CD8-positive, alpha-beta memory T cell (primary cell): ENCODE data around the gene LIPA. TPM values are rescaled to one million over a fixed set of nuclear protein-coding genes. Genes with fewer than 3 reads are reported as not detected.
A peak's percentile ranks its signal among the peaks of the same experiment; 100 is the strongest.

Experiments
- CTCF ChIA-PET: fragments of 350-600 bp; sonication (Branson Sonifier 250); formaldehyde crosslinking; loops from one replicate; lab custom pipeline; 2021; ENCODE audit warnings: antibody characterized with exemption; lab: Charles Lee
- POLR2A ChIA-PET: fragments of 350-600 bp; sonication (Branson Sonifier 250); formaldehyde crosslinking; loops from one replicate; lab custom pipeline; 2021; ENCODE audit warnings: antibody characterized with exemption; lab: Charles Lee
- DNase-seq, 5 donors: peaks; one replicate each; pipeline versions ENCODE4 v3.0.0 to v3.0.0-alpha.2; 2020 to 2022; ENCODE audit warnings: mixed read lengths in 1 of 5
- H3K27ac ChIP-seq: one replicate; pipeline ENCODE4 v1.7.0; 2013; ENCODE audit warnings: low read depth, mild to moderate bottlenecking, low read length, moderate library complexity
- H3K27me3 ChIP-seq: 2 replicates; pipeline ENCODE4 v1.7.0; 2013; ENCODE audit warnings: low read length, mild to moderate bottlenecking; ENCODE audit not compliant: insufficient read depth, poor library complexity, severe bottlenecking
- H3K36me3 ChIP-seq: 2 replicates; pipeline ENCODE4 v1.7.0; 2013; ENCODE audit warnings: mild to moderate bottlenecking, low read length, moderate library complexity; ENCODE audit not compliant: insufficient read depth
- H3K4me1 ChIP-seq: 2 replicates; pipeline ENCODE4 v1.7.0; 2013; ENCODE audit warnings: mild to moderate bottlenecking, low read length, moderate library complexity; ENCODE audit not compliant: insufficient read depth
- H3K4me3 ChIP-seq: 2 replicates; pipeline ENCODE4 v1.7.0; 2013; ENCODE audit warnings: mild to moderate bottlenecking, low read length
- H3K9me3 ChIP-seq: 2 replicates; pipeline ENCODE4 v1.7.0; 2013; ENCODE audit warnings: mild to moderate bottlenecking, low read length
- H3K27ac Mint-ChIP-seq, 8 donors: one replicate each; pipeline ENCODE4 v1.8.0; 2020 to 2021; ENCODE audit warnings: mixed read lengths in 8 of 8, mild to moderate bottlenecking in 6 of 8, inconsistent platforms in 3 of 8, moderate library complexity in 3 of 8
- H3K27me3 Mint-ChIP-seq, 2 donors: one replicate each; pipeline ENCODE4 v1.8.0; 2020 to 2021; ENCODE audit warnings: mixed read lengths in 2 of 2, mild to moderate bottlenecking in 1 of 2, moderate library complexity in 1 of 2
- H3K36me3 Mint-ChIP-seq, 3 donors: one replicate each; pipeline ENCODE4 v1.8.0; 2020 to 2021; ENCODE audit warnings: mixed read lengths in 3 of 3, inconsistent platforms in 1 of 3, mild to moderate bottlenecking in 1 of 3
- H3K4me1 Mint-ChIP-seq, 3 donors: one replicate each; pipeline ENCODE4 v1.8.0; 2020 to 2021; ENCODE audit warnings: mixed read lengths in 3 of 3, inconsistent platforms in 1 of 3, mild to moderate bottlenecking in 1 of 3
- H3K4me3 Mint-ChIP-seq, 7 donors: one replicate each; pipeline ENCODE4 v1.8.0; 2020 to 2021; ENCODE audit warnings: mixed read lengths in 7 of 7, mild to moderate bottlenecking in 6 of 7, moderate library complexity in 4 of 7, inconsistent platforms in 2 of 7
- H3K9me3 Mint-ChIP-seq, 5 donors: one replicate each; pipeline ENCODE4 v1.8.0; 2020 to 2022; ENCODE audit warnings: mixed read lengths in 5 of 5, mild to moderate bottlenecking in 3 of 5, moderate library complexity in 2 of 5, inconsistent platforms in 1 of 5
- polyA plus RNA-seq: library from polyadenylated mRNA; unstranded; fragments of 300-500 nt; fragmentation: Illumina TruSeq; gene quantifications from one replicate; pipeline ENCODE4 v1.2.3, GENCODE V29; 2021
- total RNA-seq, 2 experiments: library from RNA; stranded (reverse); gene quantifications; one replicate each; pipeline ENCODE4 v1.2.3, GENCODE V29; 2021

LIPA gene
- total RNA-seq (10 to 100 TPM; 22.9 to 23.9 TPM), polyA plus RNA-seq (98.0 TPM)

DNA sequence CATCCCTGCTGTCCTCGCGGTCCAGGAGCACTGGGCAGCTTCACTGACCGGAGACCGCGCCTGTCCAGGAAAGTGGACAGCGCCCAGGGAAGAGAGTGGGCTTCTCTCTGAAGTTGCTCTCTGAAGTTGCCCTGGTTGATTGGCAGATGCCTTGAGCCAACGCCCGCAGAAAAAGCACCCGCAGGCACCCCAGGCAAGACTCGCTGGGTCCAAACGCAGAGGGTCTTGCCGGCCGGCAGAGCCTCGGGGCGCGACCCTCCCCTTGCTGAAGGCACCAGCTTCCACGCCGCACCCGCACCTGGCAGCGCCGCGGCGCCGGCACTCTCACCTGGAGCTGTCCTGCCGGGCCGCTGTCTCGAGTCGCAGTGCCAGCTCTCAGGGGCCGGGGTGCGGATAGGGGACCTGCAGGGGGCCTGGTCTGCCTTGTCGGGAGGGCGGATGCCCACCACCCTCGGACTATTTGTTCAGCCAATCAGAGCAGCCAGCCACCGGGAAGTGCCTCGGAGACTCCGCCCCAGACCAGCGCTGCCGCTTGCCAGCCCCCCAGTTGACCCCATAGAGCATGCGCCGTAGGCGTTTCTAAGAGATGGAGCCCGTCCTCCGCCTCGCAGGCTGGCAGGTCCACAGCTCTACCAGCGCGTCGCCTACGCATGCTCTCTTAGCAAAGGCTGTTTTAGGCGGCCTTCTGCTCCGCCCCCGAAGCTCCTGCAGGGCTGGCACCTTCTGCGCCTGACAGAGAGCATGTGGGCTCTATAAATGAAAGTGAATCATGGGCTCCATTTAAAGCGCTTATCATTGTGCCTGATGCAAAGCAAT lies at the start of gene LIPA:
LIPA (minus strand) TSS at position 367 of the 816 bp plus-strand sequence. CDS start 4,127 bp downstream, outside the sequence.
- POLR2A ChIA-PET, result interaction anchor here (0.6 to 1.7 kb wide), 6 partner anchors 81 to 450 kb away, joined by 3 to 7 read pairs (median 4); partner anchors contain the start of genes IFIT1, IFIT5 and KIF20B
- Mint-ChIP-seq H3K9me3 (peaks cover 0 to 5% (median 0%) of the 10 kb centered on the region in 5 donors), H3K36me3 (peaks cover 2 to 5% (median 2%) of the 10 kb centered on the region in 3 donors), H3K4me3 (peak within 1 kb of the TSS; percentile 88 to 94 (median 91)), H3K27me3 (peaks cover 0 to 6% of the 10 kb centered on the region in 2 donors), H3K4me1 (peaks cover 24 to 27% (median 26%) of the 10 kb centered on the region in 3 donors), H3K27ac (peak within 1 kb of the TSS; percentile 39 to 90 (median 84))
- Histone ChIP-seq H3K36me3 (no peaks in the 10 kb centered on the region), H3K4me3 (peak within 1 kb of the TSS; percentile 83), H3K27ac (peak within 1 kb of the TSS; percentile 66), H3K4me1 (peaks cover 16% of the 10 kb centered on the region), H3K27me3 (no peaks in the 10 kb centered on the region), H3K9me3 (no peaks in the 10 kb centered on the region)
- CTCF ChIA-PET, result interaction anchor here (0.8 to 2.0 kb wide), 12 partner anchors 21 to 317 kb away, joined by 3 to 9 read pairs (median 4); partner anchors contain the start of genes CH25H, IFIT2 and IFIT5
- DNase-seq, result peak; percentile 94 to 98 (median 96)

DNA sequence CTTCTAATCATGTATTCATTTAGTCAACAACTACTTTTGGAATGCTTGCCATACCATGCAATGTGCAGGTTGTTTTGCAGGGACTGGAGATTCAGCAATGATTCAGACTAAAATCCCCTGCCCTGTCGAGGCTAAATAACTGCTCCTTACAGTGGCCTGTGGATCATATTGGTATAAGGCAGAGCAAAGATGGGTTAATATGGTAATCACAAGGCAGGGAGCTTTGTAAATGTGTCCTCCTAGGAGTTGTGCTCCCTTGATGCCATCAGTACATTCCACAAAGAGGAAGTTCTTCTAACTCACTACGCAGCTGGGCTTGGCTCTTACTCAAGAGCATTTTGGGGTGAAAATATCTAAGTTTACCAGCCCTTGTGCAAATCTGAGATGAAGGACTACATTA lies 49.7 kb upstream of the LIPA start:
- H3K36me3 Mint-ChIP-seq, result peaks cover 11 to 41% (median 31%) of the 10 kb centered on the region in 3 donors
- H3K27ac Mint-ChIP-seq, result peak overlapping the region; percentile 92 to 99 (median 98)
- H3K4me1 Mint-ChIP-seq, result peaks cover 36 to 54% (median 46%) of the 10 kb centered on the region in 3 donors
- peak in 1 of 5 donors; percentile 8 for DNase-seq
- no peaks in the 10 kb centered on the region for H3K27me3 Mint-ChIP-seq
- Histone ChIP-seq H3K27ac (peak overlapping the region; percentile 72), H3K27me3 (no peaks in the 10 kb centered on the region), H3K36me3 (peaks cover 7% of the 10 kb centered on the region), H3K9me3 (no peaks in the 10 kb centered on the region), H3K4me1 (peaks cover 28% of the 10 kb centered on the region), H3K4me3 (peak overlapping the region; percentile 87)
- ChIA-PET POLR2A (interaction anchor here (0.6 to 1.8 kb wide), 4 partner anchors 31 to 343 kb away, joined by 3 to 9 read pairs (median 6); partner anchors contain the start of genes IFIT1 and IFIT5), CTCF (interaction anchor here (1.0 to 1.5 kb wide), 7 partner anchors 12 to 117 kb away, joined by 3 to 6 read pairs (median 4); partner anchors contain the start of genes IFIT5 and LIPA)
- H3K9me3 Mint-ChIP-seq, result peaks cover 1 to 12% (median 9%) of the 10 kb centered on the region in 5 donors
- H3K4me3 Mint-ChIP-seq, result peak overlapping the region; percentile 90 to 97 (median 95)

DNA sequence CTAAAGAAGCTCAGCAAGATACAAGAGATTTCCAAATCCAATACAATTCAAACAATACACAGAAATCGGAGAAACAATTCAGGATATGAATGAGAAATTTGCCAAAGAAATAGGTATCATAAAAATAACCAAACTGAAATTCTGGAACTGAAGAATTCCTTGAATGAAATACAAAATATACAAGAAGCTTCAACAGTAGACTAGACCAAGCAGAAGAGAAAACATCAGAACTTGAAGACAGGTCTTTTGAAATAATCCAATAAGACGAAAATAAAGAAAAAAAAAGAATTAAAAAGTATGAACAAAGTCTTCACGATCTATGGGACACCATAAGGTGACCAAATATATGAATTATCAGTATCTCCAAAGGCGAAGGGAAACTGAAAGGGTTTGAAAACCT lies 47.5 kb upstream of the LIPA start:
- H3K9me3 Mint-ChIP-seq, result peaks cover 0 to 12% (median 8%) of the 10 kb centered on the region in 5 donors
- H3K27ac ChIP-seq, result no peak overlapping the region
- ChIA-PET POLR2A (no interaction called here), CTCF (no interaction called here)
- H3K4me1 ChIP-seq, result peaks cover 25% of the 10 kb centered on the region
- H3K27me3 ChIP-seq, result no peaks in the 10 kb centered on the region
- H3K4me1 Mint-ChIP-seq, result peaks cover 28 to 43% (median 39%) of the 10 kb centered on the region in 3 donors
- no peak for DNase-seq
- no peak overlapping the region for H3K4me3 ChIP-seq
- no peaks in the 10 kb centered on the region for H3K36me3 ChIP-seq
- H3K27ac Mint-ChIP-seq, result peak overlapping the region in 1 of 8 donors; percentile 26
- H3K36me3 Mint-ChIP-seq, result peaks cover 6 to 21% (median 14%) of the 10 kb centered on the region in 3 donors
- peak overlapping the region in 1 of 7 donors; percentile 49 for H3K4me3 Mint-ChIP-seq
- H3K9me3 ChIP-seq, result no peaks in the 10 kb centered on the region
- no peaks in the 10 kb centered on the region for H3K27me3 Mint-ChIP-seq

DNA sequence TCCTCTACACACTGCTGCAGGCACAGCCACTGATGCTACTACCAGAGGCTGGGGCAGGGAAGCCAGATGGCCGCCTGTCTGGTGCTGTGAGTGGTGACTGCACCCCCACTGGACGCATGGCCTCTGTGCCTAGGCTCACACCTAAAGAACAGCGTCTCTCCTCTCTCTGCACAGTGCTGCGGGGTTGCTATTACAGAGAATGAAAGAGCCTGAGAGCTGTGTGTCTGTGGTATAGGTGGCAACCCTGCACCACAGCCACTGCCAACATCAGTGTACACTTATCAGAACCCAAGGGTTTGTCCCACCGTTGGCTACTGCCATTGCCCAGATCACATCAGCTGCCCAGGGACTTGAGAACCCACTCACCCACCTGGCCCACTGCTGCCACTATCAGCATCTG lies 46.2 kb upstream of the LIPA start:
- no peak overlapping the region for H3K27ac ChIP-seq
- H3K4me1 Mint-ChIP-seq, result peaks cover 17 to 35% (median 31%) of the 10 kb centered on the region in 3 donors
- POLR2A ChIA-PET, result no interaction called here
- H3K36me3 ChIP-seq, result no peaks in the 10 kb centered on the region
- no peak overlapping the region for H3K4me3 Mint-ChIP-seq
- CTCF ChIA-PET, result no interaction called here
- no peak overlapping the region for H3K4me3 ChIP-seq
- H3K27me3 Mint-ChIP-seq, result peaks cover 3 to 7% of the 10 kb centered on the region in 2 donors
- peaks cover 6 to 22% (median 12%) of the 10 kb centered on the region in 3 donors for H3K36me3 Mint-ChIP-seq
- peaks cover 13% of the 10 kb centered on the region for H3K4me1 ChIP-seq
- H3K9me3 Mint-ChIP-seq, result peaks cover 0 to 12% (median 8%) of the 10 kb centered on the region in 5 donors
- no peaks in the 10 kb centered on the region for H3K9me3 ChIP-seq
- no peak for DNase-seq
- H3K27me3 ChIP-seq, result no peaks in the 10 kb centered on the region
- H3K27ac Mint-ChIP-seq, result no peak overlapping the region

DNA sequence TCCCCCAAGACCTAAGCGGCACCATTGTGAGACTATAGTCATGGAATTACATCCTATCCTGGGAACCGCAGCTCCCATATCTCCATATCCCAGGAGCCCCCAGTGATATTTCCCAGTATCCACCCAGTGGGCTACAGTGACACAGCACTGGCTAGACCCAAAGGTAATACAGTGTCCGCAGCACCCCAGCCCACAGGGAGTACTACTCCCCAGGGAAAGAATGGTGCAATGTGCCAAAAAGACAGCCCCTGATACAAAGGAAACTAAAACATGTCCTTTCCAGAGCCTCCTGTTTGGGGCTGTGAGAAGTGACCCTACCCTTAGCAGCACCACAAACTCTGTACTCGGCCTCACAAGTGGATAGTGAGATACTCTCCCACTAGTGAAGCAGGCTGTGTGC lies 45.8 kb upstream of the LIPA start:
- Mint-ChIP-seq H3K27me3 (peaks cover 3 to 7% of the 10 kb centered on the region in 2 donors), H3K9me3 (peaks cover 0 to 12% (median 8%) of the 10 kb centered on the region in 5 donors), H3K27ac (no peak overlapping the region), H3K36me3 (peaks cover 6 to 22% (median 12%) of the 10 kb centered on the region in 3 donors), H3K4me1 (peaks cover 12 to 31% (median 27%) of the 10 kb centered on the region in 3 donors), H3K4me3 (no peak overlapping the region)
- peaks cover 9% of the 10 kb centered on the region for H3K4me1 ChIP-seq
- no peak for DNase-seq
- H3K9me3 ChIP-seq, result no peaks in the 10 kb centered on the region
- H3K27me3 ChIP-seq, result no peaks in the 10 kb centered on the region
- H3K4me3 ChIP-seq, result no peak overlapping the region
- ChIA-PET POLR2A (no interaction called here), CTCF (no interaction called here)
- no peak overlapping the region for H3K27ac ChIP-seq
- H3K36me3 ChIP-seq, result no peaks in the 10 kb centered on the region

DNA sequence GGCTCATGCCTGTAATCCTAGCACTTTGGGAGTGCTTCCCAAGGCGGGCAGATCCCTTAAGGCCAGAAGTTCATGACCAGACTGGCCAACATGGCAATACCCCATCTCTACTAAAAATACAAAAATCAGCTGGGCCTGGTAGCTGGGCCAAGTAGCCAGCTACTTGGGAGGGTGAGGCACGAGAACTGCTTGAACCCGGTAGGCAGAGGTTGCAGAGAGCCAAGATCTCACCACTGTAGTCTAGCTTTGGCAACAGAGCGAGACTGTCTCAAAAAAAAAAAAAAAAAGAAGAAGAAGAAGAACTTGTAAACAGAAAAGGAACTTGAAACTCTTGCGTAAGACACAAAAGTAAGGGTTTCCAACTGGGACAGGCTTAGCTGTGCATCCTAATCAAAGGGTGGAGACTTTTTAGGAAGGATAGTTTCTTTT lies 44.7 kb upstream of the LIPA start:
- CTCF ChIA-PET, result no interaction called here
- H3K27ac ChIP-seq, result no peak overlapping the region

DNA sequence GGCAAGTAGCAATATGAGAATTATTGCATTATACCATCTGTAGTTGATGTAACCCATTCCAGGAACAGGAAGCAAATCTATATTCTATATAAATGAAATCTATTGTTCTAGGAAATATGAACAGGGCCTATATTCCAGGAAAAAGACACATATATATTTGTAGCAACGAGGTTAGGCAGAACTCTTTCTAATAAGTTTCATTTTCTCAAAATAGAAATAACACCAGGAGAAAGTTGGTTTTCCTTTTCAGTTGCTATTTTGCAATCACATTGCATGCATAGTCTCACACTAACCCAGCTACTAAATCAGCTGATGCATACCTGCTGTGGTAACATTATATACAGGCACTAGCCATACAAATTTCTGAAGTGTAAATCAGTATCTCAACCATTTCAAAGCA lies 44.0 kb upstream of the LIPA start:
- Mint-ChIP-seq H3K27ac (no peak overlapping the region), H3K36me3 (peaks cover 4 to 22% (median 6%) of the 10 kb centered on the region in 3 donors), H3K27me3 (peaks cover 3 to 7% of the 10 kb centered on the region in 2 donors), H3K9me3 (peaks cover 0 to 12% (median 8%) of the 10 kb centered on the region in 5 donors), H3K4me3 (no peak overlapping the region), H3K4me1 (peaks cover 3 to 17% (median 12%) of the 10 kb centered on the region in 3 donors)
- Histone ChIP-seq H3K4me1 (peaks cover 1% of the 10 kb centered on the region), H3K27me3 (no peaks in the 10 kb centered on the region), H3K36me3 (no peaks in the 10 kb centered on the region), H3K9me3 (no peaks in the 10 kb centered on the region), H3K4me3 (no peak overlapping the region), H3K27ac (no peak overlapping the region)
- CTCF ChIA-PET, result no interaction called here
- POLR2A ChIA-PET, result no interaction called here
- no peak for DNase-seq

More for the DNA sequence above, 44.7 kb upstream of the LIPA start:
- POLR2A ChIA-PET, result no interaction called here
- Histone ChIP-seq H3K4me3 (no peak overlapping the region), H3K27me3 (no peaks in the 10 kb centered on the region), H3K9me3 (no peaks in the 10 kb centered on the region), H3K36me3 (no peaks in the 10 kb centered on the region), H3K4me1 (peaks cover 7% of the 10 kb centered on the region)
- Mint-ChIP-seq H3K36me3 (peaks cover 4 to 22% (median 6%) of the 10 kb centered on the region in 3 donors), H3K27ac (no peak overlapping the region), H3K4me3 (no peak overlapping the region), H3K27me3 (peaks cover 3 to 7% of the 10 kb centered on the region in 2 donors), H3K4me1 (peaks cover 7 to 23% (median 17%) of the 10 kb centered on the region in 3 donors), H3K9me3 (peaks cover 0 to 12% (median 8%) of the 10 kb centered on the region in 5 donors)
- no peak for DNase-seq
